ENCODE data around the gene FHOD3.

The FHOD3 gene

GRCh38 chr18:36529747-36530146, 232.2 kb downstream of the FHOD3 start:
- DNase-seq: no peak
- Histone ChIP-seq H3K27ac (ENCODE audit: insufficient read depth in 1 of 2, low read depth in 1 of 2, low read length in 2 of 2, poor library complexity in 1 of 2, severe bottlenecking in 2 of 2) (no peak overlapping the region), H3K4me1 (ENCODE audit: control extremely low read depth in 1 of 4, control insufficient read depth in 4 of 4, insufficient read depth in 4 of 4, low read length in 3 of 4) (peaks cover 0 to 9% (median 0%) of the 10 kb centered on the region in 4 experiments), H3K4me3 (ENCODE audit: control insufficient read depth in 1 of 7, extremely low read depth in 1 of 7, insufficient read depth in 4 of 7, low read depth in 2 of 7, low read length in 6 of 7) (no peak overlapping the region), H3K36me3 (ENCODE audit: control insufficient read depth in 4 of 4, insufficient read depth in 4 of 4, low read length in 3 of 4) (no peaks in the 10 kb centered on the region), H3K27me3 (replicated peaks in 2 of 5; ENCODE audit: control insufficient read depth in 4 of 5, insufficient read depth in 5 of 5, low read length in 4 of 5) (peaks cover 0 to 5% (median 2%) of the 10 kb centered on the region in 5 experiments), H3K9me3 (ENCODE audit: control extremely low read depth in 1 of 5, control insufficient read depth in 4 of 5, insufficient read depth in 2 of 5, low read depth in 1 of 5, low read length in 4 of 5) (peaks cover 0 to 2% (median 0%) of the 10 kb centered on the region in 5 experiments)
- ChIA-PET CTCF (no interaction called here), POLR2A (no interaction called here)
- 100% methylated on average over 5 of the region's 8 CpGs for WGBS (ENCODE audit: insufficient coverage)

GRCh38 chr18:36530676-36531405, 233.3 kb downstream of the FHOD3 start:
- POLR2A ChIA-PET: no interaction called here
- H3K27ac ChIP-seq (ENCODE audit: insufficient read depth in 1 of 2, low read depth in 1 of 2, low read length in 2 of 2, poor library complexity in 1 of 2, severe bottlenecking in 2 of 2): no peak overlapping the region
- no peak overlapping the region for H3K4me3 ChIP-seq (ENCODE audit: control insufficient read depth in 1 of 7, extremely low read depth in 1 of 7, insufficient read depth in 4 of 7, low read depth in 2 of 7, low read length in 6 of 7)
- no peaks in the 10 kb centered on the region for H3K36me3 ChIP-seq (ENCODE audit: control insufficient read depth in 4 of 4, insufficient read depth in 4 of 4, low read length in 3 of 4)
- peaks cover 0 to 2% (median 0%) of the 10 kb centered on the region in 5 experiments for H3K9me3 ChIP-seq (ENCODE audit: control extremely low read depth in 1 of 5, control insufficient read depth in 4 of 5, insufficient read depth in 2 of 5, low read depth in 1 of 5, low read length in 4 of 5)
- peaks cover 0 to 9% (median 0%) of the 10 kb centered on the region in 4 experiments for H3K4me1 ChIP-seq (ENCODE audit: control extremely low read depth in 1 of 4, control insufficient read depth in 4 of 4, insufficient read depth in 4 of 4, low read length in 3 of 4)
- CTCF ChIA-PET: no interaction called here
- no peak for DNase-seq
- WGBS (ENCODE audit: insufficient coverage): 84% methylated on average over 4 of the region's 4 CpGs
- peaks cover 0 to 4% (median under 1%) of the 10 kb centered on the region in 5 experiments for H3K27me3 ChIP-seq (replicated peaks in 2 of 5; ENCODE audit: control insufficient read depth in 4 of 5, insufficient read depth in 5 of 5, low read length in 4 of 5)

GRCh38 chr18:36531636-36532035, 234.1 kb downstream of the FHOD3 start:
- Histone ChIP-seq H3K27ac (ENCODE audit: insufficient read depth in 1 of 2, low read depth in 1 of 2, low read length in 2 of 2, poor library complexity in 1 of 2, severe bottlenecking in 2 of 2) (no peak overlapping the region), H3K27me3 (replicated peaks in 2 of 5; ENCODE audit: control insufficient read depth in 4 of 5, insufficient read depth in 5 of 5, low read length in 4 of 5) (peaks cover 0 to 4% (median 0%) of the 10 kb centered on the region in 5 experiments), H3K9me3 (ENCODE audit: control extremely low read depth in 1 of 5, control insufficient read depth in 4 of 5, insufficient read depth in 2 of 5, low read depth in 1 of 5, low read length in 4 of 5) (peaks cover 0 to 2% (median 0%) of the 10 kb centered on the region in 5 experiments), H3K4me1 (ENCODE audit: control extremely low read depth in 1 of 4, control insufficient read depth in 4 of 4, insufficient read depth in 4 of 4, low read length in 3 of 4) (peaks cover 0 to 9% (median 0%) of the 10 kb centered on the region in 4 experiments), H3K36me3 (ENCODE audit: control insufficient read depth in 4 of 4, insufficient read depth in 4 of 4, low read length in 3 of 4) (no peaks in the 10 kb centered on the region), H3K4me3 (ENCODE audit: control insufficient read depth in 1 of 7, extremely low read depth in 1 of 7, insufficient read depth in 4 of 7, low read depth in 2 of 7, low read length in 6 of 7) (no peak overlapping the region)
- WGBS (ENCODE audit: insufficient coverage): 86% methylated on average over 7 of the region's 7 CpGs
- DNase-seq: no peak
- POLR2A ChIA-PET: no interaction called here
- CTCF ChIA-PET: no interaction called here

DNA sequence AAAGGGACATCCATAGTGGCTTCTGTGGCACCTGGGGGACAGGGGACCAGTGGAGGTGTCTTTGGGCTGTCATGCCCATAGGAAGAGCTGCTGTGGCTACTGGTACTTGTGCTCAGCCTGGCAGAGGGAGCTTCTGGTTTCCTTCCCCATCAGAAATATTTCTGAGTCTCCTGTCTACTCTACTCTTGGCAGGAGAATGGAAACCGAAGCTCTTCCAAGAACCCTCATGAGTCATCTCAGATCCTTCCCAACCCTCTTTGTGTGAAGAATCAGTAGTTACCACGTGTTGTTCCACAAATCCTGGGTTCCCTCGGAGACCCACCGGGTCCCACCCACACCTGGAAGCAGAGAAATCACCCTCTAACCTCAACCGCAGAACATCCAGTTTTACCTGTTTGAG, 234.9 kb downstream of the FHOD3 start:
- Histone ChIP-seq H3K36me3 (ENCODE audit: control insufficient read depth in 4 of 4, insufficient read depth in 4 of 4, low read length in 3 of 4) (no peaks in the 10 kb centered on the region), H3K27ac (ENCODE audit: insufficient read depth in 1 of 2, low read depth in 1 of 2, low read length in 2 of 2, poor library complexity in 1 of 2, severe bottlenecking in 2 of 2) (no peak overlapping the region), H3K27me3 (replicated peaks in 2 of 5; ENCODE audit: control insufficient read depth in 4 of 5, insufficient read depth in 5 of 5, low read length in 4 of 5) (peaks cover 0 to 4% (median 0%) of the 10 kb centered on the region in 5 experiments), H3K9me3 (ENCODE audit: control extremely low read depth in 1 of 5, control insufficient read depth in 4 of 5, insufficient read depth in 2 of 5, low read depth in 1 of 5, low read length in 4 of 5) (peaks cover 0 to 2% (median 0%) of the 10 kb centered on the region in 5 experiments), H3K4me3 (ENCODE audit: control insufficient read depth in 1 of 7, extremely low read depth in 1 of 7, insufficient read depth in 4 of 7, low read depth in 2 of 7, low read length in 6 of 7) (no peak overlapping the region), H3K4me1 (ENCODE audit: control extremely low read depth in 1 of 4, control insufficient read depth in 4 of 4, insufficient read depth in 4 of 4, low read length in 3 of 4) (peaks cover 0 to 9% (median 0%) of the 10 kb centered on the region in 4 experiments)
- ChIA-PET POLR2A (no interaction called here), CTCF (no interaction called here)
- WGBS (ENCODE audit: insufficient coverage): no CpG with 5 or more reads among the region's 5 CpGs
- DNase-seq: no peak

DNA sequence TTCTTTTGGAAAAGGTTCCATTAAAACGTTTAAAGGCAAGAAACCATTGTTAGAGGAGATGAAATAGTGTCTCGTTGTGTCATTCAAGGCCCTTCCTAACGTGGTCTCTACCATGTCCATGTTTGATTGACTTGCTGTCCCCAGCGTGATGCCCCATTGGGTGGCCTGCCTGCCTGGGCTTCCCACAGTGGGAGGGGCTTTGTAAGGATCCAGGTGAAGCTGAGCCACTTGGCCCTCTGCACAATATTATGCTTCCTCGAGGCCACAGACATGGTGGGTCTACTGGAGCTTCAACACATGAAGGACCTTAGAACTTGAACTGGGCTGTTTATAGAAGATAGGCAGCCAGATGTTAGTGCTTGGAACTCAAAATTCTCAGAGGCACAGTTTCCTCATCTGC, 235.3 kb downstream of the FHOD3 start:
- POLR2A ChIA-PET: no interaction called here

GRCh38 chr18:36533446-36534153, 236.1 kb downstream of the FHOD3 start:
- DNase-seq: no peak
- Histone ChIP-seq H3K4me1 (ENCODE audit: control extremely low read depth in 1 of 4, control insufficient read depth in 4 of 4, insufficient read depth in 4 of 4, low read length in 3 of 4) (peaks cover 0 to 9% (median 0%) of the 10 kb centered on the region in 4 experiments), H3K36me3 (ENCODE audit: control insufficient read depth in 4 of 4, insufficient read depth in 4 of 4, low read length in 3 of 4) (no peaks in the 10 kb centered on the region), H3K27ac (ENCODE audit: insufficient read depth in 1 of 2, low read depth in 1 of 2, low read length in 2 of 2, poor library complexity in 1 of 2, severe bottlenecking in 2 of 2) (no peak overlapping the region), H3K4me3 (ENCODE audit: control insufficient read depth in 1 of 7, extremely low read depth in 1 of 7, insufficient read depth in 4 of 7, low read depth in 2 of 7, low read length in 6 of 7) (no peak overlapping the region), H3K27me3 (replicated peaks in 2 of 5; ENCODE audit: control insufficient read depth in 4 of 5, insufficient read depth in 5 of 5, low read length in 4 of 5) (peaks cover 0 to 2% (median 0%) of the 10 kb centered on the region in 5 experiments), H3K9me3 (ENCODE audit: control extremely low read depth in 1 of 5, control insufficient read depth in 4 of 5, insufficient read depth in 2 of 5, low read depth in 1 of 5, low read length in 4 of 5) (peaks cover 0 to 2% (median 0%) of the 10 kb centered on the region in 5 experiments)
- 75% methylated on average over 5 of the region's 8 CpGs for WGBS (ENCODE audit: insufficient coverage)
- POLR2A ChIA-PET: no interaction called here
- CTCF ChIA-PET: no interaction called here

More for the DNA sequence above, 235.3 kb downstream of the FHOD3 start:
- peaks cover 0 to 9% (median 0%) of the 10 kb centered on the region in 4 experiments for H3K4me1 ChIP-seq (ENCODE audit: control extremely low read depth in 1 of 4, control insufficient read depth in 4 of 4, insufficient read depth in 4 of 4, low read length in 3 of 4)
- peaks cover 0 to 2% (median 0%) of the 10 kb centered on the region in 5 experiments for H3K9me3 ChIP-seq (ENCODE audit: control extremely low read depth in 1 of 5, control insufficient read depth in 4 of 5, insufficient read depth in 2 of 5, low read depth in 1 of 5, low read length in 4 of 5)
- no peak overlapping the region for H3K27ac ChIP-seq (ENCODE audit: insufficient read depth in 1 of 2, low read depth in 1 of 2, low read length in 2 of 2, poor library complexity in 1 of 2, severe bottlenecking in 2 of 2)
- peaks cover 0 to 4% (median 0%) of the 10 kb centered on the region in 5 experiments for H3K27me3 ChIP-seq (replicated peaks in 2 of 5; ENCODE audit: control insufficient read depth in 4 of 5, insufficient read depth in 5 of 5, low read length in 4 of 5)
- no peak for DNase-seq
- WGBS (ENCODE audit: insufficient coverage): 93% methylated on average over 5 of the region's 5 CpGs
- H3K4me3 ChIP-seq (ENCODE audit: control insufficient read depth in 1 of 7, extremely low read depth in 1 of 7, insufficient read depth in 4 of 7, low read depth in 2 of 7, low read length in 6 of 7): no peak overlapping the region
- CTCF ChIA-PET: no interaction called here
- no peaks in the 10 kb centered on the region for H3K36me3 ChIP-seq (ENCODE audit: control insufficient read depth in 4 of 4, insufficient read depth in 4 of 4, low read length in 3 of 4)

DNA sequence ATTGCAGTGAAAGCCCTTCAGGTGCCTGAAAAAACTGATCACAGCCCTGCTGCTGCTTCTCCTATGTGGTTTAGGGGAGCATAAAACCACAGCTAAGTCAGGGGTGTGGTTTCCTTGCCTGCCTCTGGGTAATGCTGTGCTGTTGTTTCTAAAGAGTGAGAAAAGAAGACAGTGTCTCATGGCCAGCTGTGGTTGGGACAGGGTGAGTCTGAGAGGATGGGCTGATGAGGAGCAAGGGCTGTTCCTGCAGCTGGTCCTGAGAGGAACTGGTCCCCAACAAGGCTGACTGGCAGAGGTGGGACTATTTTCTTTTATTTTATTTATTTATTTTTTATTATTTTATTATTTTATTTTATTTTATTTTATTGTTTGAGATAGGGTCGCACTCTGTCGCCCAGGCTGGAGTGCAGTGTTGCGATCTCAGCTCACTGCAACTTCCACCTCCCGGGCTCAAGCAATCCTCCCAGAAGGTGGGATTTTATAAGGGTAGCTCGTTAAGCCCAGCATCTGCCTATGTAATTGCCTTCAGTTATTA, 236.7 kb downstream of the FHOD3 start:
- no CpG with 5 or more reads among the region's 5 CpGs for whole genome bisulfite sequencing (ENCODE audit: insufficient coverage)
- ChIA-PET POLR2A (interaction anchor here (1.4 kb wide), 1 partner anchor 10 kb away, joined by 3 read pairs; no protein-coding TSS in a partner anchor), CTCF (no interaction called here)
- peak in 2 of 3 donors; percentile 8 to 14 for DNase-seq
- H3K36me3 ChIP-seq (ENCODE audit: control insufficient read depth in 4 of 4, insufficient read depth in 4 of 4, low read length in 3 of 4): no peaks in the 10 kb centered on the region
- no peak overlapping the region for H3K27ac ChIP-seq (ENCODE audit: insufficient read depth in 1 of 2, low read depth in 1 of 2, low read length in 2 of 2, poor library complexity in 1 of 2, severe bottlenecking in 2 of 2)
- no peak overlapping the region for H3K4me3 ChIP-seq (ENCODE audit: control insufficient read depth in 1 of 7, extremely low read depth in 1 of 7, insufficient read depth in 4 of 7, low read depth in 2 of 7, low read length in 6 of 7)
- no peaks in the 10 kb centered on the region for H3K9me3 ChIP-seq (ENCODE audit: control extremely low read depth in 1 of 5, control insufficient read depth in 4 of 5, insufficient read depth in 2 of 5, low read depth in 1 of 5, low read length in 4 of 5)
- peaks cover 0 to 9% (median 0%) of the 10 kb centered on the region in 4 experiments for H3K4me1 ChIP-seq (ENCODE audit: control extremely low read depth in 1 of 4, control insufficient read depth in 4 of 4, insufficient read depth in 4 of 4, low read length in 3 of 4)
- peaks cover 0 to 2% (median 0%) of the 10 kb centered on the region in 5 experiments for H3K27me3 ChIP-seq (replicated peaks in 2 of 5; ENCODE audit: control insufficient read depth in 4 of 5, insufficient read depth in 5 of 5, low read length in 4 of 5)

All from common myeloid progenitor, CD34-positive (primary cell).